Measurements from ENCODE around the gene SRPK2. TPM values are rescaled to one million over a fixed set of nuclear protein-coding genes. Genes with fewer than 3 reads are reported as not detected.
"Not testable (repeated sequence)": the region's sequence is repeated elsewhere in the genome, so short reads cannot be mapped to it uniquely, and the experiment has no call there.

SRPK2 gene
- total RNA-seq, 1 experiment from 2014 or later, result 69.7 TPM

GRCh38 chr7:105336009-105336408, 52.7 kb downstream of the SRPK2 start:
- Histone ChIP-seq H3K27me3 (no peaks in the 10 kb centered on the region), H3K27ac (no peak overlapping the region), H3K4me3 (no peak overlapping the region), H3K36me3 (no peaks in the 10 kb centered on the region), H3K9me3 (replicated peaks) (no peaks in the 10 kb centered on the region), H3K4me1 (no peaks in the 10 kb centered on the region)
- DNase-seq, result no peak

GRCh38 chr7:105332661-105333060, 56.1 kb downstream of the SRPK2 start:
- not testable (repeated sequence) for H3K27ac ChIP-seq; H3K27me3 ChIP-seq; DNase-seq; H3K36me3 ChIP-seq; H3K4me1 ChIP-seq; H3K4me3 ChIP-seq; H3K9me3 ChIP-seq (replicated peaks)

GRCh38 chr7:105330526-105330925, 58.2 kb downstream of the SRPK2 start:
- no peaks in the 10 kb centered on the region for H3K4me1 ChIP-seq
- H3K9me3 ChIP-seq (replicated peaks), result no peaks in the 10 kb centered on the region
- H3K27ac ChIP-seq, result no peak overlapping the region
- no peak overlapping the region for H3K4me3 ChIP-seq
- peaks cover 2% of the 10 kb centered on the region; the same call in 1 of the 2 replicates for H3K36me3 ChIP-seq
- DNase-seq, result no peak
- H3K27me3 ChIP-seq, result no peaks in the 10 kb centered on the region

- Histone ChIP-seq H3K27ac (no peak overlapping the region), H3K27me3 (no peaks in the 10 kb centered on the region), H3K4me1 (no peaks in the 10 kb centered on the region), H3K4me3 (no peak overlapping the region), H3K36me3 (peaks cover 2% of the 10 kb centered on the region; the same call in 1 of the 2 replicates), H3K9me3 (replicated peaks) (no peaks in the 10 kb centered on the region)
- DNase-seq, result no peak
Observed at GRCh38 chr7:105327201-105327600, 61.5 kb downstream of the SRPK2 start.

GRCh38 chr7:105325216-105325904, 63.4 kb downstream of the SRPK2 start:
- no peaks in the 10 kb centered on the region for H3K27me3 ChIP-seq
- no peaks in the 10 kb centered on the region for H3K4me1 ChIP-seq
- no peak for DNase-seq
- H3K36me3 ChIP-seq, result peaks cover 1% of the 10 kb centered on the region; the same call in 1 of the 2 replicates
- no peak overlapping the region for H3K4me3 ChIP-seq
- no peaks in the 10 kb centered on the region for H3K9me3 ChIP-seq (replicated peaks)
- no peak overlapping the region for H3K27ac ChIP-seq

GRCh38 chr7:105324606-105325005, 64.1 kb downstream of the SRPK2 start:
- H3K36me3 ChIP-seq; DNase-seq; H3K27ac ChIP-seq; H3K27me3 ChIP-seq; H3K4me3 ChIP-seq; H3K9me3 ChIP-seq (replicated peaks); H3K4me1 ChIP-seq: not testable (repeated sequence)

- Histone ChIP-seq H3K27ac (no peak overlapping the region), H3K9me3 (replicated peaks) (no peaks in the 10 kb centered on the region), H3K4me1 (no peaks in the 10 kb centered on the region), H3K4me3 (no peak overlapping the region), H3K36me3 (no peaks in the 10 kb centered on the region), H3K27me3 (no peaks in the 10 kb centered on the region)
- no peak for DNase-seq
Observed at GRCh38 chr7:105323366-105323765, 65.4 kb downstream of the SRPK2 start.

GRCh38 chr7:105322655-105323277, 66.0 kb downstream of the SRPK2 start:
- no peaks in the 10 kb centered on the region for H3K9me3 ChIP-seq (replicated peaks)
- no peak overlapping the region for H3K4me3 ChIP-seq
- H3K27ac ChIP-seq, result no peak overlapping the region
- H3K4me1 ChIP-seq, result no peaks in the 10 kb centered on the region
- DNase-seq, result peak in 1 of 2 experiments; percentile 17
- no peaks in the 10 kb centered on the region for H3K36me3 ChIP-seq
- H3K27me3 ChIP-seq, result no peaks in the 10 kb centered on the region

GRCh38 chr7:105321754-105322455, 66.8 kb downstream of the SRPK2 start:
- no peaks in the 10 kb centered on the region for H3K4me1 ChIP-seq
- H3K36me3 ChIP-seq, result no peaks in the 10 kb centered on the region
- no peaks in the 10 kb centered on the region for H3K9me3 ChIP-seq (replicated peaks)
- H3K27me3 ChIP-seq, result no peaks in the 10 kb centered on the region
- H3K4me3 ChIP-seq, result no peak overlapping the region
- no peak overlapping the region for H3K27ac ChIP-seq
- no peak for DNase-seq

GRCh38 chr7:105320896-105321295, 67.8 kb downstream of the SRPK2 start:
- no peak overlapping the region for H3K27ac ChIP-seq
- no peak for DNase-seq
- no peak overlapping the region for H3K4me3 ChIP-seq

GRCh38 chr7:105319578-105319977, 69.1 kb downstream of the SRPK2 start:
- Histone ChIP-seq H3K9me3 (replicated peaks) (no peaks in the 10 kb centered on the region), H3K27ac (no peak overlapping the region), H3K4me1 (no peaks in the 10 kb centered on the region), H3K4me3 (no peak overlapping the region), H3K36me3 (no peaks in the 10 kb centered on the region), H3K27me3 (no peaks in the 10 kb centered on the region)
- DNase-seq, result no peak

More at GRCh38 chr7:105320896-105321295, 67.8 kb downstream of the SRPK2 start:
- Histone ChIP-seq H3K4me1 (no peaks in the 10 kb centered on the region), H3K9me3 (replicated peaks) (no peaks in the 10 kb centered on the region), H3K36me3 (no peaks in the 10 kb centered on the region), H3K27me3 (no peaks in the 10 kb centered on the region)

GRCh38 chr7:105316578-105317344, 72.0 kb downstream of the SRPK2 start:
- no peak for DNase-seq
- no peak overlapping the region for H3K4me3 ChIP-seq
- H3K36me3 ChIP-seq, result no peaks in the 10 kb centered on the region
- no peaks in the 10 kb centered on the region for H3K4me1 ChIP-seq
- no peaks in the 10 kb centered on the region for H3K9me3 ChIP-seq (replicated peaks)
- no peak overlapping the region for H3K27ac ChIP-seq
- H3K27me3 ChIP-seq, result no peaks in the 10 kb centered on the region

GRCh38 chr7:105315357-105315756, 73.4 kb downstream of the SRPK2 start:
- H3K36me3 ChIP-seq, result no peaks in the 10 kb centered on the region
- H3K27ac ChIP-seq, result no peak overlapping the region
- H3K4me3 ChIP-seq, result no peak overlapping the region
- H3K27me3 ChIP-seq, result no peaks in the 10 kb centered on the region
- DNase-seq, result no peak
- H3K9me3 ChIP-seq (replicated peaks), result no peaks in the 10 kb centered on the region
- H3K4me1 ChIP-seq, result no peaks in the 10 kb centered on the region

GRCh38 chr7:105309235-105310169, 79.2 kb downstream of the SRPK2 start:
- Histone ChIP-seq H3K36me3 (no peaks in the 10 kb centered on the region), H3K27ac (no peak overlapping the region), H3K4me1 (peaks cover 3% of the 10 kb centered on the region), H3K27me3 (no peaks in the 10 kb centered on the region), H3K9me3 (replicated peaks) (no peaks in the 10 kb centered on the region), H3K4me3 (no peak overlapping the region)
- peak; percentile 38 to 64 for DNase-seq
